Thyroid gland (tissue), 4 donors: ENCODE measurements around the gene ZFYVE9.

Experiments used
- POLR2A ChIP-seq, 2 donors: fragments of 450-650 bp; IDR thresholded peaks; one replicate each; pipeline ENCODE4 v1.6.1; 2017; ENCODE audit warnings: antibody characterized with exemption in 2 of 2, mild to moderate bottlenecking in 2 of 2, moderate library complexity in 1 of 2
- TF ChIP-seq, protein P1 (sequence below), 6 experiments: fragments of 200-600 bp in 3 of 6; fragments of 450-650 bp in 3 of 6; sonication (generic) in 3 of 6; IDR thresholded peaks; one replicate each; pipeline ENCODE4 v1.5.1; 2016 to 2019; ENCODE audit warnings: antibody characterized with exemption in 6 of 6, mild to moderate bottlenecking in 2 of 6, inconsistent platforms in 1 of 6, moderate library complexity in 1 of 6

DNA sequence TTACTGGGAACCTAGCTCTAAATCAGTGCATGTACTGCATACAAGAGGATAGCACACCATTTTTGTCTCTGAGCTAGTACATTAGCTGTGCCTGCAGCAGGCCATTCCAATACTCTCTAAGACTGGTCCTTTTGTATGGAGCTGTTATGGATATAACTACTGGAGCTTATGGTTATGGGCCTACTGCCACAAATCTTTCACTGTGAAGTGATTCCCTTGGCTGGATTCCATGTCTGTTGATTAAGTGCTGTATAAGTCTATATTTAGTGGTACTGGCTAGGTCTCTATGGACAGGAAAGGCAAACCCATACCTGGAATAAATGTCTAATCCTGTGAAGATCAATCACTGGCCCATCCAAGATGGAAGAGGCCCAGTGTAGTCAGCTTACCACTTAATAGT, 12.0 kb downstream of the ZFYVE9 start:
- TF ChIP-seq, protein P1, sequence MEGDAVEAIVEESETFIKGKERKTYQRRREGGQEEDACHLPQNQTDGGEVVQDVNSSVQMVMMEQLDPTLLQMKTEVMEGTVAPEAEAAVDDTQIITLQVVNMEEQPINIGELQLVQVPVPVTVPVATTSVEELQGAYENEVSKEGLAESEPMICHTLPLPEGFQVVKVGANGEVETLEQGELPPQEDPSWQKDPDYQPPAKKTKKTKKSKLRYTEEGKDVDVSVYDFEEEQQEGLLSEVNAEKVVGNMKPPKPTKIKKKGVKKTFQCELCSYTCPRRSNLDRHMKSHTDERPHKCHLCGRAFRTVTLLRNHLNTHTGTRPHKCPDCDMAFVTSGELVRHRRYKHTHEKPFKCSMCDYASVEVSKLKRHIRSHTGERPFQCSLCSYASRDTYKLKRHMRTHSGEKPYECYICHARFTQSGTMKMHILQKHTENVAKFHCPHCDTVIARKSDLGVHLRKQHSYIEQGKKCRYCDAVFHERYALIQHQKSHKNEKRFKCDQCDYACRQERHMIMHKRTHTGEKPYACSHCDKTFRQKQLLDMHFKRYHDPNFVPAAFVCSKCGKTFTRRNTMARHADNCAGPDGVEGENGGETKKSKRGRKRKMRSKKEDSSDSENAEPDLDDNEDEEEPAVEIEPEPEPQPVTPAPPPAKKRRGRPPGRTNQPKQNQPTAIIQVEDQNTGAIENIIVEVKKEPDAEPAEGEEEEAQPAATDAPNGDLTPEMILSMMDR (IDR thresholded peaks at IDR 0.05): no peak
- no peak for TF ChIP-seq POLR2A (IDR thresholded peaks at IDR 0.05)
